Mucosa of rectum (tissue), 2 donors: ENCODE measurements around the gene TMEM30B.

Source experiments
- H3K27ac ChIP-seq, 2 donors: one replicate each; pipeline ENCODE4 v1.7.0; 2013; ENCODE audit warnings: inconsistent platforms in 2 of 2, low read depth in 2 of 2, low read length in 2 of 2
- H3K27me3 ChIP-seq, 2 donors: one replicate each; pipeline ENCODE4 v1.7.0; 2013; ENCODE audit warnings: low read length in 2 of 2; ENCODE audit not compliant: control insufficient read depth in 2 of 2, insufficient read depth in 2 of 2
- H3K36me3 ChIP-seq, 2 donors: one replicate each; pipeline ENCODE4 v1.7.0; 2013; ENCODE audit warnings: low read length in 2 of 2; ENCODE audit not compliant: control insufficient read depth in 2 of 2, insufficient read depth in 2 of 2
- H3K4me1 ChIP-seq, 2 donors: one replicate each; pipeline ENCODE4 v1.7.0; 2013; ENCODE audit warnings: low read length in 2 of 2, mild to moderate bottlenecking in 1 of 2; ENCODE audit not compliant: control insufficient read depth in 2 of 2, insufficient read depth in 2 of 2
- H3K4me3 ChIP-seq, 2 donors: one replicate each; pipeline ENCODE4 v1.7.0; 2013; ENCODE audit warnings: low read length in 2 of 2
- H3K9ac ChIP-seq, 2 donors: one replicate each; pipeline ENCODE4 v1.7.0; 2013; ENCODE audit warnings: low read length in 2 of 2, low read depth in 1 of 2, mild to moderate bottlenecking in 1 of 2
- H3K9me3 ChIP-seq, 2 donors: one replicate each; pipeline ENCODE4 v1.7.0; 2013; ENCODE audit warnings: low read length in 2 of 2; ENCODE audit not compliant: control insufficient read depth in 2 of 2
- donor health status: healthy.
- donor health status: Normal muscosa, but diverticular disease.

The TMEM30B gene

GRCh38 chr14:61227884-61228591 lies 53.1 kb downstream of the TMEM30B start:
- Histone ChIP-seq H3K27ac (no peak overlapping the region), H3K9ac (no peak overlapping the region), H3K36me3 (no peaks in the 10 kb centered on the region), H3K9me3 (no peaks in the 10 kb centered on the region), H3K4me3 (no peak overlapping the region), H3K4me1 (no peaks in the 10 kb centered on the region), H3K27me3 (peaks cover 0 to 4% of the 10 kb centered on the region in 2 donors)
